Right atrium auricular region (tissue), 2 donors: Measurements from ENCODE around the gene CD6. TPM values are rescaled to one million over a fixed set of nuclear protein-coding genes. Genes with fewer than 3 reads are reported as not detected.

Experiments used
- DNase-seq: peaks from one replicate; pipeline ENCODE4 v3.0.0-alpha.2; 2019; ENCODE audit warnings: low spot score
- H3K27ac ChIP-seq, 2 donors: fragments of 200-600 bp; sonication (generic); 1 replicate in 1 of 2; 2 replicates in 1 of 2; pipeline ENCODE4 v1.5.1; 2016 to 2019
- H3K27me3 ChIP-seq, 2 donors: fragments of 200-600 bp; sonication (generic); one replicate each; pipeline versions ENCODE4 v1.5.1 to v1.6.0; 2017 to 2019
- H3K36me3 ChIP-seq: fragments of 200-600 bp; sonication (generic); one replicate; pipeline ENCODE4 v1.5.1; 2016
- H3K4me1 ChIP-seq, 2 donors: fragments of 200-600 bp; sonication (generic); one replicate each; pipeline versions ENCODE4 v1.5.1 to v1.6.0; 2017 to 2019
- H3K4me3 ChIP-seq, 2 donors: fragments of 200-600 bp; sonication (generic); 1 replicate in 1 of 2; 2 replicates in 1 of 2; pipeline ENCODE4 v1.5.1; 2017 to 2019; ENCODE audit warnings: mild to moderate bottlenecking in 1 of 2, moderate library complexity in 1 of 2
- H3K9me3 ChIP-seq, 2 donors: fragments of 200-600 bp; sonication (generic); one replicate each; pipeline ENCODE4 v1.5.1; 2019
- CTCF ChIP-seq, 2 donors: fragments of 200-600 bp; sonication (generic); IDR thresholded peaks; one replicate each; pipeline ENCODE4 v1.5.1; 2019; ENCODE audit warnings: antibody characterized with exemption in 2 of 2
- total RNA-seq, 2 donors: library from RNA; depleted of rRNA; stranded (reverse); fragments of >200 nt; gene quantifications; one replicate each; pipeline ENCODE4 v1.1.0, GENCODE V29; 2016

Gene CD6
- total RNA-seq, 2 donors from 2014 or later = 0.48 to 0.79 TPM

DNA sequence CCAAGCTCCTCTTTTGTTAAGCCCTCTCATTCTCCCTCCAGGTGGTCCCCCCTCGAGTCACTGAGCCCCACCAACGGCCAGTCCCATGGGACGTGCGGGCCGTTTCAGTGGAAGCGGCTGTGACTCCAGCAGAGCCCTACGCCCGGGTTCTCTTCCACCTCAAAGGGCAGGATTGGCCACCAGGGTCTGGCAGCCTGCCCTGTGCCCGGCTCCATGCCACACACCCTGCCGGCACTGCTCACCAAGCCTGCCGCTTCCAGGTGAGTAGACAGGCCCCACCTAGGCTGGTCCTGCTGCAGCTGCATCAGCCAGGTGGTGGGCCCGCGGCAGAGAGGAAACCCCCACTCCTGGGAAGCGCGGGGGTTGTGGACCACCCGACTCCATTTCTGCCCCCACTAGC is 43.9 kb upstream of the CD6 start:
- Histone ChIP-seq H3K36me3 (peaks cover 5% of the 10 kb centered on the region), H3K27me3 (peaks cover 0 to 5% of the 10 kb centered on the region in 2 donors), H3K4me3 (no peak overlapping the region), H3K4me1 (peaks cover 0 to 23% of the 10 kb centered on the region in 2 donors), H3K9me3 (no peaks in the 10 kb centered on the region), H3K27ac (no peak overlapping the region)
- no peak for DNase-seq
- TF ChIP-seq CTCF (IDR thresholded peaks at IDR 0.05) = no peak

DNA sequence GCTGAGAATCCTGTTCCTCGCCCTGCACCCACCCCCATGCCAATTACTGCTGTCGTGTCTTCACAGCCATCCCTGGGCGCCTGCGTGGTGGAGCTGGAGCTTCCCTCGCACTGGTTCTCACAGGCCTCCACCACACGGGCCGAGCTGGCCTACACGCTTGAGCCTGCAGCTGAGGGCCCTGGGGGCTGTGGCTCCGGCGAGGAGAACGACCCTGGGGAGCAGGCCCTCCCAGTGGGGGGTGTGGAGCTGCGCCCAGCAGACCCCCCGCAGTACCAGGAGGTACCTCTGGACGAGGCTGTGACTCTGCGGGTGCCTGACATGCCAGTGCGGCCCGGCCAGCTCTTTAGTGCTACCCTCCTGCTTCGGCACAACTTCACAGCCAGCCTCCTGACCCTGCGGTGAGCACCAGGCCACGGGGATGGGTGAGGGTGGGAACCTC is 42.9 kb upstream of the CD6 start:
- DNase-seq = no peak
- H3K9me3 ChIP-seq = no peaks in the 10 kb centered on the region
- H3K27ac ChIP-seq = no peak overlapping the region
- H3K27me3 ChIP-seq = peaks cover 0 to 5% of the 10 kb centered on the region in 2 donors
- TF ChIP-seq CTCF (IDR thresholded peaks at IDR 0.05) = no peak
- no peak overlapping the region for H3K4me3 ChIP-seq
- peaks cover 0 to 21% of the 10 kb centered on the region in 2 donors for H3K4me1 ChIP-seq
- H3K36me3 ChIP-seq = no peaks in the 10 kb centered on the region

- Histone ChIP-seq H3K4me3 (no peak overlapping the region), H3K4me1 (peaks cover 0 to 10% of the 10 kb centered on the region in 2 donors), H3K36me3 (no peaks in the 10 kb centered on the region), H3K9me3 (no peaks in the 10 kb centered on the region), H3K27me3 (peaks cover 0 to 4% of the 10 kb centered on the region in 2 donors), H3K27ac (no peak overlapping the region)
- no peak for DNase-seq
- TF ChIP-seq CTCF (IDR thresholded peaks at IDR 0.05) = no peak
These were observed 41.7 kb upstream of the CD6 start for GRCh38 chr11:60929764-60930163.

GRCh38 chr11:60930394-60930793 is 41.1 kb upstream of the CD6 start:
- Histone ChIP-seq H3K4me3 (no peak overlapping the region), H3K4me1 (peaks cover 0 to 4% of the 10 kb centered on the region in 2 donors), H3K27me3 (no peaks in the 10 kb centered on the region), H3K27ac (no peak overlapping the region), H3K36me3 (no peaks in the 10 kb centered on the region), H3K9me3 (no peaks in the 10 kb centered on the region)
- no peak for TF ChIP-seq CTCF (IDR thresholded peaks at IDR 0.05)
- DNase-seq = no peak

GRCh38 chr11:60931917-60932316 is 39.6 kb upstream of the CD6 start:
- no peak overlapping the region for H3K4me3 ChIP-seq
- TF ChIP-seq CTCF (IDR thresholded peaks at IDR 0.05) = no peak
- DNase-seq = no peak
- H3K4me1 ChIP-seq = peaks cover 0 to 4% of the 10 kb centered on the region in 2 donors
- no peaks in the 10 kb centered on the region for H3K36me3 ChIP-seq
- no peak overlapping the region for H3K27ac ChIP-seq
- H3K9me3 ChIP-seq = no peaks in the 10 kb centered on the region
- H3K27me3 ChIP-seq = no peaks in the 10 kb centered on the region
